ENCODE data around the gene FARP1. TPM values are rescaled to one million over a fixed set of nuclear protein-coding genes. Genes with fewer than 3 reads are reported as not detected.

FARP1 gene, protein sequence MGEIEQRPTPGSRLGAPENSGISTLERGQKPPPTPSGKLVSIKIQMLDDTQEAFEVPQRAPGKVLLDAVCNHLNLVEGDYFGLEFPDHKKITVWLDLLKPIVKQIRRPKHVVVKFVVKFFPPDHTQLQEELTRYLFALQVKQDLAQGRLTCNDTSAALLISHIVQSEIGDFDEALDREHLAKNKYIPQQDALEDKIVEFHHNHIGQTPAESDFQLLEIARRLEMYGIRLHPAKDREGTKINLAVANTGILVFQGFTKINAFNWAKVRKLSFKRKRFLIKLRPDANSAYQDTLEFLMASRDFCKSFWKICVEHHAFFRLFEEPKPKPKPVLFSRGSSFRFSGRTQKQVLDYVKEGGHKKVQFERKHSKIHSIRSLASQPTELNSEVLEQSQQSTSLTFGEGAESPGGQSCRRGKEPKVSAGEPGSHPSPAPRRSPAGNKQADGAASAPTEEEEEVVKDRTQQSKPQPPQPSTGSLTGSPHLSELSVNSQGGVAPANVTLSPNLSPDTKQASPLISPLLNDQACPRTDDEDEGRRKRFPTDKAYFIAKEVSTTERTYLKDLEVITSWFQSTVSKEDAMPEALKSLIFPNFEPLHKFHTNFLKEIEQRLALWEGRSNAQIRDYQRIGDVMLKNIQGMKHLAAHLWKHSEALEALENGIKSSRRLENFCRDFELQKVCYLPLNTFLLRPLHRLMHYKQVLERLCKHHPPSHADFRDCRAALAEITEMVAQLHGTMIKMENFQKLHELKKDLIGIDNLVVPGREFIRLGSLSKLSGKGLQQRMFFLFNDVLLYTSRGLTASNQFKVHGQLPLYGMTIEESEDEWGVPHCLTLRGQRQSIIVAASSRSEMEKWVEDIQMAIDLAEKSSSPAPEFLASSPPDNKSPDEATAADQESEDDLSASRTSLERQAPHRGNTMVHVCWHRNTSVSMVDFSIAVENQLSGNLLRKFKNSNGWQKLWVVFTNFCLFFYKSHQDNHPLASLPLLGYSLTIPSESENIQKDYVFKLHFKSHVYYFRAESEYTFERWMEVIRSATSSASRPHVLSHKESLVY
- 17.7 TPM for total RNA-seq

DNA sequence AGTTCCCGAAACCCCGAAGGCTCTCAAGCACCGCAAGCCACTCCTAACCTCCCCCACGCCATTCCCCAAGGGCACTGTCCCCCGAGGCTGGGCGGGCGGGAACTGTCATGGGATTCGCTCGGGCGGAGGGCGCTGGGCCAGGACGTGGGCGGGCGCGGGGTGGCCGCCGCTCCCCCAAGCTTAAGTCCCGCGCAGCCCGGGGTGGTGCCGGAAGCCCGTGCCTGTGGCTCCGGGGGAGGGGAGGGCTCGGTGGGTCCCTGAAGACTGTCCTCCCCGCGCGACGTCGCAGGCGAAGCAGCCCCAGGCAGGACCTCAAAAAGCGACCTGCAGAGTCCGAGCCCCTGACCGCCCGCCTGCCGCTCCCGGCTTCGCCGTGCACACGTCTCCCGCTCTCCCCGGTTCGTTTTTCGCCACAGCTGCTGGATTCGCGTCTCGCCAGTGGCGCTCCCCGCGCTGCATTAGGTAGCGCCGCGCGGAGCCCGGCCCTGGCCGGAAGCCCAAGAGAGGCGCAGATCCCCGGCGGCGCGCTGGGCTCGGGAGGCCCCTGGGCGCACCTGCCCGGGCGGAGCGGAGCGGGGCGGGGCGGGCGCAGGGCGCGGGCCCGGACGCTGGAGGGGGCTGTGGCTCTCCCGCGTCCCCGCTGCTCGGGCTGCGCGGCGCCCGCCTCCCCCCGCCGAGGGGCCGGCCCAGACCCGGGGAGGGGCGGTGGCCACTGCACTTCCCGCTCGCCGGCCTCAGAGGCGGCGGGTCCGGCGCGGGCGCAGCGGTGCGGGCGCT, at the start of gene FARP1:
FARP1 (plus strand) TSS at position 715 of the 777 bp plus-strand sequence. CDS start 70,149 bp downstream, outside the sequence.
- peaks cover 23% of the 10 kb centered on the region for H3K4me1 ChIP-seq
- peak within 1 kb of the TSS; percentile 74 for H3K27ac ChIP-seq
- DNase-seq (ENCODE audit: extremely low spot score in 2 of 2), result no peak
- TF ChIP-seq POLR2AphosphoS5 (IDR thresholded peaks at IDR 0.05; ENCODE audit: insufficient read depth in 1 of 2, low read depth in 1 of 2), result peak in 1 of 2 donors; percentile 31
- TF ChIP-seq, protein P1, sequence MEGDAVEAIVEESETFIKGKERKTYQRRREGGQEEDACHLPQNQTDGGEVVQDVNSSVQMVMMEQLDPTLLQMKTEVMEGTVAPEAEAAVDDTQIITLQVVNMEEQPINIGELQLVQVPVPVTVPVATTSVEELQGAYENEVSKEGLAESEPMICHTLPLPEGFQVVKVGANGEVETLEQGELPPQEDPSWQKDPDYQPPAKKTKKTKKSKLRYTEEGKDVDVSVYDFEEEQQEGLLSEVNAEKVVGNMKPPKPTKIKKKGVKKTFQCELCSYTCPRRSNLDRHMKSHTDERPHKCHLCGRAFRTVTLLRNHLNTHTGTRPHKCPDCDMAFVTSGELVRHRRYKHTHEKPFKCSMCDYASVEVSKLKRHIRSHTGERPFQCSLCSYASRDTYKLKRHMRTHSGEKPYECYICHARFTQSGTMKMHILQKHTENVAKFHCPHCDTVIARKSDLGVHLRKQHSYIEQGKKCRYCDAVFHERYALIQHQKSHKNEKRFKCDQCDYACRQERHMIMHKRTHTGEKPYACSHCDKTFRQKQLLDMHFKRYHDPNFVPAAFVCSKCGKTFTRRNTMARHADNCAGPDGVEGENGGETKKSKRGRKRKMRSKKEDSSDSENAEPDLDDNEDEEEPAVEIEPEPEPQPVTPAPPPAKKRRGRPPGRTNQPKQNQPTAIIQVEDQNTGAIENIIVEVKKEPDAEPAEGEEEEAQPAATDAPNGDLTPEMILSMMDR (IDR thresholded peaks at IDR 0.05), result no peak
- TF ChIP-seq POLR2A (IDR thresholded peaks at IDR 0.05), result peak in 1 of 2 donors; percentile 29
- peak within 1 kb of the TSS; percentile 58 to 96 for H3K4me3 ChIP-seq
- H3K27me3 ChIP-seq, result no peaks in the 10 kb centered on the region
- no peaks in the 10 kb centered on the region for H3K36me3 ChIP-seq
- H3K9me3 ChIP-seq, result no peaks in the 10 kb centered on the region
- intact Hi-C loops (cut with DNase I), result loop anchor here (10.0 kb wide), 1 partner anchor 302 kb away; no protein-coding TSS in a partner anchor

DNA sequence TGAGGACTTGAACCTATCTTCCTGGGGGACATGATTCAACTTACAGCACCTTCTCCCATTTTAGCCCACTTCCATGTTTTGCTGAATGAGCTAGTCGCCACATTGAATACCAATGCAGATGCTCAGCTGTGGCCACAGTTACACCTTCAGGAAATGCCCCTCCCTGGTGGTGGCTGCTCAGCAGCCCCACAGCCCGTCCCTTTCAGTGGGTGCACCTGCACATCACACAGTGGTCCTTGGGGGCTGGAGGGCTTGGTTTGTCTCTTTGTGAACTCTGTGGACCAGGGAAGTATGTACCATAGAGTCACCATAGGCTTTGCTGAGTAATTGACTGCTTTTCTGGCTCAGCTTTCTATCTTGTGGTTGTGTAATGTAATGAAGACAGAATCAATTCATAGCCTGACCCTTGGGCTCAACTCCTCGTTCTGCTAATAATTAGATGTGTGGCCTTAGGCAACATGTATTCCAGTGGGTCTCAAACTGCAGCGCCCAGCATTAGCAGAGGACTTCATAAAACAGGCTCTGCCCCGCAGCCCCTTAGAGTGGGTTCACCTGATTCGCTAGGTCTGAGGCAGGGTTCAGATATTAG, 48.1 kb upstream of the FARP1 start:
- Histone ChIP-seq H3K27me3 (no peaks in the 10 kb centered on the region), H3K4me3 (no peak overlapping the region), H3K27ac (no peak overlapping the region), H3K36me3 (no peaks in the 10 kb centered on the region), H3K9me3 (no peaks in the 10 kb centered on the region), H3K4me1 (no peaks in the 10 kb centered on the region)
- intact Hi-C loops (cut with DNase I), result no loop called here
- TF ChIP-seq, protein P1 (IDR thresholded peaks at IDR 0.05), result no peak
- TF ChIP-seq POLR2A (IDR thresholded peaks at IDR 0.05), result no peak
- no peak for TF ChIP-seq POLR2AphosphoS5 (IDR thresholded peaks at IDR 0.05; ENCODE audit: insufficient read depth in 1 of 2, low read depth in 1 of 2)
- DNase-seq (ENCODE audit: extremely low spot score in 2 of 2), result no peak

DNA sequence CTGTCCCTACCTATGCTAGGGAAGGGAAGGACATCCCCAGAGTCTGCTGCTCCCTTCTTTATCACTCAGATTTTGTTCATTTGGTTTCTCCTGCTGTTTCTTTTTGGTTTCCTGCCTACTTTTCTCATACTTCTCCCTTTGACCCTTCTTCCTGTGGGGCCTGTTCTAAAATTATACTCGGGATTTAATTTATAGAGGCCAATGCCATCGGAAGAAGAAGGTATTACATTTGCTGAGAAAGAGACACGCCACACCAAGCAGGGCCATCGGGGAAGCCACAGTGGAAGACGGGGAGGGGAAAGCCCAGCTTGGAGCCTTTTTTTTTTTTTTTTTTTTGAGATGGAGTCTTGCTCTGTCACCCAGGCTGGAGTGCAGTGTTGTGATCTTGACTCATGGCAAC, 46.8 kb upstream of the FARP1 start:
- Histone ChIP-seq H3K36me3 (no peaks in the 10 kb centered on the region), H3K4me1 (no peaks in the 10 kb centered on the region), H3K9me3 (no peaks in the 10 kb centered on the region), H3K27me3 (no peaks in the 10 kb centered on the region), H3K4me3 (no peak overlapping the region), H3K27ac (no peak overlapping the region)
- intact Hi-C loops (cut with DNase I), result no loop called here
- DNase-seq (ENCODE audit: extremely low spot score in 2 of 2), result no peak
- TF ChIP-seq, protein P1 (IDR thresholded peaks at IDR 0.05), result no peak
- TF ChIP-seq POLR2AphosphoS5 (IDR thresholded peaks at IDR 0.05; ENCODE audit: insufficient read depth in 1 of 2, low read depth in 1 of 2) (no peak), POLR2A (IDR thresholded peaks at IDR 0.05) (no peak)

DNA sequence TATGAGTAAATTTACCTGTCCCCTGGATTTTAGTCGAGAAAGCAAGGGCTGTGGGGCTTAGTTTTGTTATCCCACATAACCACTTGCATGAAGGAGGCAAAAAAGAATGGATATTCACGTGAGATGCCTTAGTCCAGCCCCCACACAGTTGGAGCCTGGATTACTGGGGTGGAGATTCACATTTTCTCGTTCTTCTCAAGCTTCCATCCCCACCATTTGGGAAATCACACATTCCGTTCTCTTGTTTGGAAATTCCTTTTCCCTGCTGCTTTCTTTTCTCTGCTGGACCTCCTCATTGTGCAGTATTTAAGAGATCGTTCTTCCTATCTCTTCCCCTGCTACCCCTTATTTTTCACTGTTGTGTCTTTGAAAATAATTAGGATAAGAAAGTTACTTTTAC, 45.1 kb upstream of the FARP1 start:
- Histone ChIP-seq H3K27ac (no peak overlapping the region), H3K4me1 (no peaks in the 10 kb centered on the region), H3K36me3 (no peaks in the 10 kb centered on the region), H3K9me3 (no peaks in the 10 kb centered on the region), H3K4me3 (no peak overlapping the region), H3K27me3 (no peaks in the 10 kb centered on the region)
- intact Hi-C loops (cut with DNase I), result no loop called here
- DNase-seq (ENCODE audit: extremely low spot score in 2 of 2), result no peak
- TF ChIP-seq POLR2A (IDR thresholded peaks at IDR 0.05), result no peak
- TF ChIP-seq, protein P1 (IDR thresholded peaks at IDR 0.05), result no peak
- TF ChIP-seq POLR2AphosphoS5 (IDR thresholded peaks at IDR 0.05; ENCODE audit: insufficient read depth in 1 of 2, low read depth in 1 of 2), result no peak
